Breast epithelium (tissue), 3 donors: ENCODE data around the gene ANKS1A.

Experiments used
- POLR2A ChIP-seq: fragments of 450-650 bp; IDR thresholded peaks from one replicate; pipeline ENCODE4 v1.6.1; 2016; ENCODE audit warnings: antibody characterized with exemption, mild to moderate bottlenecking, moderate library complexity
- POLR2AphosphoS5 ChIP-seq, 3 donors: sonication (generic); formaldehyde crosslinking; IDR thresholded peaks; one replicate each; pipeline ENCODE4 v1.6.1; 2017; ENCODE audit warnings: antibody characterized with exemption in 3 of 3
- TF ChIP-seq, protein P1 (sequence below), 3 donors: fragments of 450-650 bp; IDR thresholded peaks; one replicate each; pipeline ENCODE4 v1.5.1; 2016 to 2017; ENCODE audit warnings: antibody characterized with exemption in 3 of 3, mild to moderate bottlenecking in 3 of 3, moderate library complexity in 3 of 3

DNA sequence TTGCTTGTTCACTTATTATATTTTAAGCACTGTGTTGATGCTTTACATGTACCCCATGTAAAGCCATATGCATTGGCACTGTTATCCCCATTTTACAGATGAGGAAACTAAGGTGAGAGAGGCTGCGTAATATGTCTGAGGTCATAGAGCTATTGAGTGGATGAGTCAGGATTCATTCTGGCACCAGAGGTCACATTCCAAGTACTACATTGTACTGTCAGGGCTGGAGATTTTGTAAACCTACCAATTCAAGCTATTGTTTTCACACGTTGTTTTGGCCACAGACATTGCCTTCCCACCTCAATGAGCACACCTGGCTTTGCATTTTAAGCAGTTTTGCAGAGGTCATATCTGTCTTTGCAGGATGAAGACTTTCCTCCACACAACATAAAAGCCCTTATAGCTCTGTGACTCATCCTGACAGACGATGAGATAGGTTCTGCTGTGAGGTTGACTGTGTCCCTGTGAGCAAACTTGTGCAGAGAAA is 33.2 kb downstream of the ANKS1A start:
- no peak for TF ChIP-seq POLR2A
- TF ChIP-seq, protein P1, sequence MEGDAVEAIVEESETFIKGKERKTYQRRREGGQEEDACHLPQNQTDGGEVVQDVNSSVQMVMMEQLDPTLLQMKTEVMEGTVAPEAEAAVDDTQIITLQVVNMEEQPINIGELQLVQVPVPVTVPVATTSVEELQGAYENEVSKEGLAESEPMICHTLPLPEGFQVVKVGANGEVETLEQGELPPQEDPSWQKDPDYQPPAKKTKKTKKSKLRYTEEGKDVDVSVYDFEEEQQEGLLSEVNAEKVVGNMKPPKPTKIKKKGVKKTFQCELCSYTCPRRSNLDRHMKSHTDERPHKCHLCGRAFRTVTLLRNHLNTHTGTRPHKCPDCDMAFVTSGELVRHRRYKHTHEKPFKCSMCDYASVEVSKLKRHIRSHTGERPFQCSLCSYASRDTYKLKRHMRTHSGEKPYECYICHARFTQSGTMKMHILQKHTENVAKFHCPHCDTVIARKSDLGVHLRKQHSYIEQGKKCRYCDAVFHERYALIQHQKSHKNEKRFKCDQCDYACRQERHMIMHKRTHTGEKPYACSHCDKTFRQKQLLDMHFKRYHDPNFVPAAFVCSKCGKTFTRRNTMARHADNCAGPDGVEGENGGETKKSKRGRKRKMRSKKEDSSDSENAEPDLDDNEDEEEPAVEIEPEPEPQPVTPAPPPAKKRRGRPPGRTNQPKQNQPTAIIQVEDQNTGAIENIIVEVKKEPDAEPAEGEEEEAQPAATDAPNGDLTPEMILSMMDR (IDR thresholded peaks at IDR 0.05): no peak
- TF ChIP-seq POLR2AphosphoS5 (IDR thresholded peaks at IDR 0.05): no peak
